Astrocyte (in vitro differentiated cells and primary cell): ENCODE data around the gene PSRC1. TPM values are rescaled to one million over a fixed set of nuclear protein-coding genes. Genes with fewer than 3 reads are reported as not detected.
A peak's percentile ranks its signal among the peaks of the same experiment; 100 is the strongest.

Experiments
- DNase-seq: peaks from one replicate; pipeline ENCODE4 v3.0.0-alpha.2; 2010; ENCODE audit warnings: low read depth
- FAIRE-seq: peaks from 2 replicates; lab custom pipeline; 2011; peaks lifted over from hg19 to GRCh38; lab: Jason Lieb, UNC
- H2AFZ ChIP-seq: 2 replicates; pipeline ENCODE4 v1.6.0; 2012; ENCODE audit warnings: low read depth, low read length, inconsistent platforms
- H3K27ac ChIP-seq: 2 replicates; pipeline ENCODE4 v1.5.1; 2011; ENCODE audit warnings: low read depth, low read length, inconsistent platforms
- H3K27me3 ChIP-seq: 2 replicates; pipeline ENCODE4 v1.6.0; 2011; ENCODE audit warnings: low read length, inconsistent platforms; ENCODE audit not compliant: insufficient read depth
- H3K36me3 ChIP-seq: 2 replicates; pipeline ENCODE4 v1.5.1; 2011; ENCODE audit warnings: low read length, inconsistent platforms; ENCODE audit not compliant: insufficient read depth
- H3K4me1 ChIP-seq: 2 replicates; pipeline ENCODE4 v1.5.1; 2011; ENCODE audit warnings: low read length, inconsistent platforms; ENCODE audit not compliant: insufficient read depth
- H3K4me2 ChIP-seq: 2 replicates; pipeline ENCODE4 v1.6.0; 2012; ENCODE audit warnings: low read length, inconsistent platforms
- H3K4me3 ChIP-seq: 2 replicates; pipeline ENCODE4 v1.5.1; 2011; ENCODE audit warnings: low read depth, mild to moderate bottlenecking, low read length, inconsistent platforms; ENCODE audit not compliant: insufficient read depth
- H3K79me2 ChIP-seq: 2 replicates; pipeline ENCODE4 v1.6.0; 2012; ENCODE audit warnings: mild to moderate bottlenecking, low read length, inconsistent platforms; ENCODE audit not compliant: insufficient read depth
- H3K9ac ChIP-seq: 2 replicates; pipeline ENCODE4 v1.6.0; 2012; ENCODE audit warnings: mild to moderate bottlenecking, low read length, inconsistent platforms
- H3K9me3 ChIP-seq: 2 replicates; pipeline ENCODE4 v1.5.1; 2012; ENCODE audit warnings: low read depth, mild to moderate bottlenecking, low read length, inconsistent platforms; ENCODE audit not compliant: insufficient read depth
- H4K20me1 ChIP-seq: 2 replicates; pipeline ENCODE4 v1.6.0; 2012; ENCODE audit warnings: low read length, inconsistent platforms; ENCODE audit not compliant: insufficient read depth
- H3K27ac Mint-ChIP-seq: one replicate; pipeline ENCODE4 v1.8.0; 2021; ENCODE audit warnings: mild to moderate bottlenecking, mixed read lengths; ENCODE audit not compliant: unreplicated experiment
- H3K27me3 Mint-ChIP-seq: one replicate; pipeline ENCODE4 v1.8.0; 2021; ENCODE audit warnings: low read depth, mixed read lengths; ENCODE audit not compliant: unreplicated experiment
- H3K36me3 Mint-ChIP-seq: one replicate; pipeline ENCODE4 v1.8.0; 2021; ENCODE audit warnings: low read depth, mixed read lengths; ENCODE audit not compliant: unreplicated experiment
- H3K4me1 Mint-ChIP-seq: one replicate; pipeline ENCODE4 v1.8.0; 2021; ENCODE audit warnings: low read depth, mixed read lengths; ENCODE audit not compliant: unreplicated experiment
- H3K4me3 Mint-ChIP-seq: one replicate; pipeline ENCODE4 v1.8.0; 2021; ENCODE audit warnings: mild to moderate bottlenecking, moderate library complexity, mixed read lengths; ENCODE audit not compliant: unreplicated experiment
- H3K9me3 Mint-ChIP-seq: one replicate; pipeline ENCODE4 v1.8.0; 2021; ENCODE audit warnings: mild to moderate bottlenecking, mixed read lengths; ENCODE audit not compliant: unreplicated experiment
- EZH2 ChIP-seq: IDR thresholded peaks from 2 replicates; pipeline ENCODE4 v1.6.1; 2012; ENCODE audit warnings: mild to moderate bottlenecking, low read length, inconsistent platforms; ENCODE audit not compliant: insufficient read depth
- total RNA-seq: library from RNA; stranded (reverse); gene quantifications from 2 replicates; pipeline ENCODE4 v1.2.1, GENCODE V29; 2021
- TF ChIP-seq, protein P1 (sequence below): IDR thresholded peaks from 2 replicates; pipeline ENCODE4 v1.5.1; 2011; ENCODE audit warnings: low read depth, mild to moderate bottlenecking, inconsistent platforms, low read length, moderate library complexity; ENCODE audit not compliant: insufficient read depth

PSRC1 gene
- total RNA-seq, 1 donor from 2014 or later = 7.7 TPM

DNA sequence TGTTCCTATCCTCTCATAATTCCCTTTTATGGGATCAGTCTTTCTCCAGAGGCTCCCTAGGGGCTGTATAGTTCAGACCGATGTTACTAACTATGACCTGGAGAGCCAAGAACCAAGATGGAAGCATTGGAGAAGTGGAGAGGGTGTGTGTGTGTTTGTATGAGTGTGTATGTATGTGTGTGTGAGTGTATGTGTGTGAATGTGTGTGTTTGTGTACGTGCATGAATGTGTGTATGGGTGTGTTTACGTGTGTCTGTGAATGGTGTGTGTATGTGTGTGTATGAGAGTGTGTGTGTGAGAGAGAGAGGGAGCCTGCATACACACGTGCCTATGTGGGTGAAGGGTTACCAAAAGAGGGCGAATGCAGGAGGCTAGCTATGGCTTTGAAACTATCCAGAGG is 18.9 kb upstream of the PSRC1 start:
- Histone ChIP-seq H3K4me3 (no peak overlapping the region), H3K27me3 (no peaks in the 10 kb centered on the region), H3K9me3 (no peaks in the 10 kb centered on the region), H3K9ac (no peak overlapping the region), H4K20me1 (no peaks in the 10 kb centered on the region), H3K4me2 (no peak overlapping the region), H3K4me1 (peaks cover 29% of the 10 kb centered on the region), H3K27ac (no peak overlapping the region), H3K36me3 (no peaks in the 10 kb centered on the region), H3K79me2 (no peaks in the 10 kb centered on the region), H2AFZ (no peak overlapping the region)
- TF ChIP-seq, protein P1, sequence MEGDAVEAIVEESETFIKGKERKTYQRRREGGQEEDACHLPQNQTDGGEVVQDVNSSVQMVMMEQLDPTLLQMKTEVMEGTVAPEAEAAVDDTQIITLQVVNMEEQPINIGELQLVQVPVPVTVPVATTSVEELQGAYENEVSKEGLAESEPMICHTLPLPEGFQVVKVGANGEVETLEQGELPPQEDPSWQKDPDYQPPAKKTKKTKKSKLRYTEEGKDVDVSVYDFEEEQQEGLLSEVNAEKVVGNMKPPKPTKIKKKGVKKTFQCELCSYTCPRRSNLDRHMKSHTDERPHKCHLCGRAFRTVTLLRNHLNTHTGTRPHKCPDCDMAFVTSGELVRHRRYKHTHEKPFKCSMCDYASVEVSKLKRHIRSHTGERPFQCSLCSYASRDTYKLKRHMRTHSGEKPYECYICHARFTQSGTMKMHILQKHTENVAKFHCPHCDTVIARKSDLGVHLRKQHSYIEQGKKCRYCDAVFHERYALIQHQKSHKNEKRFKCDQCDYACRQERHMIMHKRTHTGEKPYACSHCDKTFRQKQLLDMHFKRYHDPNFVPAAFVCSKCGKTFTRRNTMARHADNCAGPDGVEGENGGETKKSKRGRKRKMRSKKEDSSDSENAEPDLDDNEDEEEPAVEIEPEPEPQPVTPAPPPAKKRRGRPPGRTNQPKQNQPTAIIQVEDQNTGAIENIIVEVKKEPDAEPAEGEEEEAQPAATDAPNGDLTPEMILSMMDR = no peak
- TF ChIP-seq EZH2 = no peak
- Mint-ChIP-seq H3K4me3 (no peak overlapping the region), H3K36me3 (peaks cover 1% of the 10 kb centered on the region), H3K27me3 (no peaks in the 10 kb centered on the region), H3K27ac (no peak overlapping the region), H3K9me3 (no peaks in the 10 kb centered on the region), H3K4me1 (peaks cover 21% of the 10 kb centered on the region)
- FAIRE-seq (no peak), DNase-seq (no peak)

DNA sequence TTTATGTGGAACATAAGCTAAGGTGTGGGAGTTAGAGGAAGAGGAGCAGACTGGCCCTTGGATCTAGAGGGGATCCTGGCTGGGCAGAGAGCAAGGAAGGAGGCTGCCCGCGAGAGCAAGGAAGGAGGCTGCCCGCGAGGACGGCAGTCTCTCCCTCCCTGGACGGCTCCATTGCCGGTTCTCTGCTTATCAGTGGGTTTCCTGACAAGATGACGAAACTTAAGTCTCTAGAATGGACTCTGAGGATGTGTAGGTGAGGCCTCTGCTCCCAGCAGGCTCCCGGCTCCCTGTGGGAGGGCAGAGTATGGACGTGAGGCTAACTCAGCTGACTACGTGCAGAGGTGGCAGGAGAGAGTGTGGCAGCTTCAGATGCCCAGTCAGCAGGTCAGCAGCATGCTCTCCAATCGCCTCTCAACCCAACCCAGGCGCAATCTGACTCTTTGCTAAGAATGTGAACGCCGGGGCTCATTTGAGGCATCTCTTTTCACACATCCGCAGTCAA is 17.8 kb upstream of the PSRC1 start:
- Histone ChIP-seq H2AFZ (no peak overlapping the region), H3K79me2 (no peaks in the 10 kb centered on the region), H3K27ac (no peak overlapping the region), H3K9ac (no peak overlapping the region), H3K9me3 (no peaks in the 10 kb centered on the region), H3K4me3 (no peak overlapping the region), H3K4me1 (peaks cover 29% of the 10 kb centered on the region), H3K36me3 (no peaks in the 10 kb centered on the region), H3K4me2 (no peak overlapping the region), H4K20me1 (no peaks in the 10 kb centered on the region), H3K27me3 (no peaks in the 10 kb centered on the region)
- Mint-ChIP-seq H3K4me1 (peaks cover 25% of the 10 kb centered on the region), H3K27ac (no peak overlapping the region), H3K4me3 (no peak overlapping the region), H3K27me3 (no peaks in the 10 kb centered on the region), H3K36me3 (peaks cover 1% of the 10 kb centered on the region), H3K9me3 (no peaks in the 10 kb centered on the region)
- FAIRE-seq (no peak), DNase-seq (no peak)
- TF ChIP-seq, protein P1 = no peak
- no peak for TF ChIP-seq EZH2

DNA sequence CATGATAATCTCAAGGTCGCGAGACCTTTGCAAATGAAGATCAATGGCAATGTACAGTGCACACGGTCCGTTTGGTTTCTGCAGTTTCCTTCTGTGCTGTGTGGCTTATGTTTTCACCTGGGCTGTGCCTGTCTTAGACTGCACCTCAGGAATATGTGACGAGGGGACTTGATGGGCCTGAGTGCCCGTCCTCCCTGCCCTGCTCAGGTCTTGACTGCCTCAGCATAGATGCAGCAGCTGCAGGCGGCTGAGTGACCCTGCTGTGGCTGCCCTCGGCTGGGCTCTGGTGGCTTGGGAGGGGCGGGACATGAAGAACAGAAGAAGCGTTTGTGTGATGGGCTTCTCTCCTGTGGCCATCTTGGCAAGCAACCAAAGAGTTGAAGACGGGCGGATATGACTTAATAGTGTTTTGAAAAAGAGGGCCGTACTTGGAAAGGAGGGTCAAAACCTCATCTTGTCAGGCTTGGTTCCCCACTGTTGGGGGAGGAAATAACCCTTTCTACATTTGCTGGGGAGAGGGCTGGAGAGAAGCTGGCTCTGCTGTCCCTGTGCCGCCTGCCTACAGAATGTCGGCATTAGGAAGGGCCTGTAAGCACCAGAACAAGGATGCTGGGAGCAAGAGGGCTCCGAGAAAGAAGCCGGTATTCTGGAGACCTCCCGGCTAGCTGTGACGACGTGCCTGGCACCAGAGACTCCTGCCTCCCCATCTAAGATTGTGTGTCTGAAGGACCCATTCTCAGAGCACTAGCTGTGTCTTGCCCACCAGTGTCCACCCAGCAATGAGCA is 16.8 kb upstream of the PSRC1 start:
- peaks cover 27% of the 10 kb centered on the region for H3K4me1 Mint-ChIP-seq
- TF ChIP-seq, protein P1 = no peak
- no peak for TF ChIP-seq EZH2
- peaks cover 1% of the 10 kb centered on the region for H3K36me3 Mint-ChIP-seq
- FAIRE-seq = no peak
- H3K4me3 Mint-ChIP-seq = peak overlapping the region; percentile 61
- Histone ChIP-seq H2AFZ (peak overlapping the region; percentile 80), H3K27me3 (no peaks in the 10 kb centered on the region), H3K4me2 (peak overlapping the region; percentile 72), H3K9me3 (no peaks in the 10 kb centered on the region), H3K79me2 (no peaks in the 10 kb centered on the region), H3K27ac (peak overlapping the region; percentile 83), H3K9ac (peak overlapping the region; percentile 65), H3K4me3 (peak overlapping the region; percentile 12), H4K20me1 (no peaks in the 10 kb centered on the region), H3K4me1 (peaks cover 29% of the 10 kb centered on the region), H3K36me3 (no peaks in the 10 kb centered on the region)
- no peaks in the 10 kb centered on the region for H3K9me3 Mint-ChIP-seq
- peak overlapping the region; percentile 95 for H3K27ac Mint-ChIP-seq
- no peaks in the 10 kb centered on the region for H3K27me3 Mint-ChIP-seq
- peak; percentile 77 for DNase-seq
